Brain microvascular endothelial cell (primary cell): ENCODE data around the gene NCF4.

ENCODE experiments used
- DNase-seq: peaks from one replicate; pipeline ENCODE4 v3.0.0-alpha.2; 2020
- H3K27ac ChIP-seq: fragments of 250-450 bp; sonication (Bioruptor Pico); 2 replicates; pipeline ENCODE4 v1.5.1; 2020; ENCODE audit warnings: mild to moderate bottlenecking, moderate library complexity
- H3K27me3 ChIP-seq: fragments of 250-450 bp; sonication (Bioruptor Pico); replicated peaks from 2 replicates; pipeline ENCODE4 v1.5.1; 2020; ENCODE audit warnings: mild to moderate bottlenecking
- H3K36me3 ChIP-seq: fragments of 250-450 bp; sonication (Bioruptor Pico); replicated peaks from 2 replicates; pipeline ENCODE4 v1.5.1; 2020; ENCODE audit warnings: mild to moderate bottlenecking
- H3K4me3 ChIP-seq: 2 replicates; pipeline ENCODE4 v1.5.1; 2011; ENCODE audit warnings: low read depth, mild to moderate bottlenecking, control low read depth, low read length, moderate library complexity
- CTCF ChIP-seq: IDR thresholded peaks from 2 replicates; pipeline ENCODE4 v1.5.1; 2011; ENCODE audit warnings: low read depth, mild to moderate bottlenecking, moderate library complexity, low read length, control low read depth, inconsistent platforms; ENCODE audit errors: missing control alignments
- in situ Hi-C: cut with HindIII; loops from 2 replicates; pipeline ENCODE4 v1.10.0; 2017; ENCODE audit warnings: low sequenced_read_pairs, low pct_ligation_motif_present

The NCF4 gene

GRCh38 chr22:36900225-36900624, 39.4 kb downstream of the NCF4 start:
- Histone ChIP-seq H3K4me3 (no peak overlapping the region), H3K27me3 (no peaks in the 10 kb centered on the region), H3K27ac (no peak overlapping the region), H3K36me3 (no peaks in the 10 kb centered on the region)
- no peak for TF ChIP-seq CTCF
- in situ Hi-C loops: no loop called here
- no peak for DNase-seq

GRCh38 chr22:36900880-36901279, 40.1 kb downstream of the NCF4 start:
- no peak for TF ChIP-seq CTCF
- Histone ChIP-seq H3K27ac (no peak overlapping the region), H3K36me3 (no peaks in the 10 kb centered on the region), H3K27me3 (no peaks in the 10 kb centered on the region), H3K4me3 (no peak overlapping the region)
- in situ Hi-C loops: no loop called here
- no peak for DNase-seq

- no peak for TF ChIP-seq CTCF
- Histone ChIP-seq H3K4me3 (no peak overlapping the region), H3K36me3 (no peaks in the 10 kb centered on the region), H3K27me3 (no peaks in the 10 kb centered on the region), H3K27ac (no peak overlapping the region)
- no peak for DNase-seq
- in situ Hi-C loops: no loop called here
These were observed 40.8 kb downstream of the NCF4 start for GRCh38 chr22:36901411-36902142.

GRCh38 chr22:36902143-36902926, 41.5 kb downstream of the NCF4 start:
- no peaks in the 10 kb centered on the region for H3K27me3 ChIP-seq
- no peak overlapping the region for H3K4me3 ChIP-seq
- no peak for DNase-seq
- in situ Hi-C loops: no loop called here
- no peak for TF ChIP-seq CTCF
- no peaks in the 10 kb centered on the region for H3K36me3 ChIP-seq
- H3K27ac ChIP-seq: no peak overlapping the region

- Histone ChIP-seq H3K36me3 (no peaks in the 10 kb centered on the region), H3K27me3 (no peaks in the 10 kb centered on the region), H3K4me3 (no peak overlapping the region), H3K27ac (no peak overlapping the region)
- TF ChIP-seq CTCF: peak; percentile 12
- no peak for DNase-seq
- in situ Hi-C loops: no loop called here
These were observed 43.6 kb downstream of the NCF4 start for GRCh38 chr22:36904260-36904880.
